HepG2 (cell line): ENCODE results near the gene ANKRD30A. TPM values are rescaled to one million over a fixed set of nuclear protein-coding genes. Genes with fewer than 3 reads are reported as not detected.

Experiments
- ATAC-seq: fragments of 200-7000 bp; cut with Tn5 transposase; 3 replicates; pipeline ENCODE4 v1.9.1; 2020; ENCODE audit warnings: mild to moderate bottlenecking, moderate library complexity
- BruUV-seq: library from RNA; stranded (reverse); fragments of 400-500 nt; replicated peaks from 2 replicates; lab custom pipeline; 2021; lab: Mats Ljungman, UMichigan
- CTCF ChIA-PET: fragments of 300-600 bp; formaldehyde crosslinking; extraction: SDS; loops from one replicate; lab custom pipeline; 2021; ENCODE audit warnings: low total read pairs, inconsistent platforms, low intra/inter-chr PET ratio; lab: Yijun Ruan, JAX
- POLR2A ChIA-PET: fragments of 350-600 bp; sonication (Branson Sonifier 250); formaldehyde crosslinking; loops from one replicate; lab custom pipeline; 2020; ENCODE audit warnings: antibody characterized with exemption, inconsistent platforms; lab: Yijun Ruan, JAX
- DNase-seq: peaks from one replicate; pipeline ENCODE4 v3.0.0-alpha.2; 2015; ENCODE audit warnings: low spot score
- FAIRE-seq: peaks from 3 replicates; lab custom pipeline; 2011; peaks lifted over from hg19 to GRCh38; lab: Jason Lieb, UNC
- H2AFZ ChIP-seq: one replicate; pipeline ENCODE4 v1.6.1; 2011; ENCODE audit warnings: low read length, inconsistent platforms
- H3K27ac ChIP-seq: fragments of 300-600 bp; 3 replicates; pipeline ENCODE4 v1.8.0; 2011; ENCODE audit warnings: mixed run types, mild to moderate bottlenecking, mixed read lengths, low read length, inconsistent platforms; ENCODE audit not compliant: insufficient read depth; ENCODE audit errors: extremely low read length
- H3K27me3 ChIP-seq, 2 experiments: fragments of 200-600 bp in 1 of 2; 2 replicates in 1 of 2; 3 replicates in 1 of 2; pipeline versions ENCODE4 v1.6.0 to v1.8.0; 2011; ENCODE audit warnings: low read length in 2 of 2, mild to moderate bottlenecking in 2 of 2, moderate library complexity in 2 of 2, inconsistent platforms in 1 of 2; ENCODE audit not compliant: insufficient read depth in 2 of 2, control insufficient read depth in 1 of 2
- H3K36me3 ChIP-seq, 2 experiments: fragments of 200-600 bp in 1 of 2; replicated peaks in 1 of 2; 2 replicates in 1 of 2; 3 replicates in 1 of 2; pipeline versions ENCODE4 v1.5.1 to v1.8.0; 2011; ENCODE audit warnings: low read length in 2 of 2, inconsistent platforms in 1 of 2; ENCODE audit not compliant: insufficient read depth in 2 of 2, control insufficient read depth in 1 of 2
- H3K4me1 ChIP-seq: 2 replicates; pipeline ENCODE4 v1.5.1; 2012; ENCODE audit warnings: low read length, inconsistent platforms; ENCODE audit not compliant: insufficient read depth
- H3K4me2 ChIP-seq: 2 replicates; pipeline ENCODE4 v1.6.0; 2011; ENCODE audit warnings: low read depth, low read length, inconsistent platforms
- H3K4me3 ChIP-seq, 3 experiments: fragments of 200-600 bp in 1 of 3; sonication (generic), shearing (Covaris generic) in 1 of 3; replicated peaks in 1 of 3; 2 replicates each; pipeline ENCODE4 v1.5.1; 2011 to 2016; ENCODE audit warnings: low read length in 3 of 3, inconsistent platforms in 2 of 3, low read depth in 2 of 3, mild to moderate bottlenecking in 2 of 3, control low read depth in 1 of 3, mixed read lengths in 1 of 3; ENCODE audit not compliant: insufficient read depth in 1 of 3
- H3K79me2 ChIP-seq: one replicate; pipeline ENCODE4 v1.6.1; 2011; ENCODE audit warnings: low read length, inconsistent platforms; ENCODE audit not compliant: insufficient read depth
- H3K9ac ChIP-seq: 2 replicates; pipeline ENCODE4 v1.6.0; 2011; ENCODE audit warnings: mild to moderate bottlenecking, low read depth, low read length, inconsistent platforms; ENCODE audit not compliant: insufficient read depth
- H3K9me3 ChIP-seq: 2 replicates; pipeline ENCODE4 v1.5.1; 2012; ENCODE audit warnings: mild to moderate bottlenecking, low read length
- H4K20me1 ChIP-seq: 2 replicates; pipeline ENCODE4 v1.6.0; 2011; ENCODE audit warnings: inconsistent platforms, mild to moderate bottlenecking, low read length, moderate library complexity; ENCODE audit not compliant: insufficient read depth
- ARNT2 ChIP-seq: sonication (generic); formaldehyde crosslinking; IDR thresholded peaks from 2 replicates; pipeline ENCODE4 v1.8.0; 2022; ENCODE audit warnings: mild to moderate bottlenecking, low read depth, missing genetic modification reagents, moderate library complexity
- ERF ChIP-seq: IDR thresholded peaks from 2 replicates; pipeline ENCODE4 v1.6.1; 2018; ENCODE audit warnings: missing biosample characterization, missing genetic modification reagents
- GTF3A ChIP-seq: sonication (generic); formaldehyde crosslinking; conservative IDR thresholded peaks from 2 replicates; pipeline ENCODE4 v1.4.0; 2020; ENCODE audit warnings: mild to moderate bottlenecking, missing genetic modification reagents
- HBP1 ChIP-seq: IDR thresholded peaks from 2 replicates; pipeline ENCODE4 v1.6.1; 2016; ENCODE audit warnings: low read depth, control low read depth
- HOXA5 ChIP-seq: sonication (generic); formaldehyde crosslinking; IDR thresholded peaks from 2 replicates; pipeline ENCODE4 v1.4.0; 2020; ENCODE audit warnings: missing genetic modification reagents
- MBNL3 ChIP-seq: fragments of 250-450 bp; sonication (Bioruptor Pico); conservative IDR thresholded peaks from 2 replicates; pipeline ENCODE4 v1.8.0; 2022; ENCODE audit warnings: mild to moderate bottlenecking, inconsistent platforms
- NFKBIZ ChIP-seq: IDR thresholded peaks from 2 replicates; pipeline ENCODE4 v1.6.1; 2018; ENCODE audit warnings: missing genetic modification reagents, missing compliant biosample characterization
- NR0B2 ChIP-seq: sonication (generic); formaldehyde crosslinking; IDR thresholded peaks from 2 replicates; pipeline ENCODE4 v1.4.0; 2020; ENCODE audit warnings: mild to moderate bottlenecking, missing genetic modification reagents
- RAD51 ChIP-seq: fragments of 450-650 bp; IDR thresholded peaks from 2 replicates; pipeline ENCODE4 v1.6.1; 2016; ENCODE audit warnings: borderline replicate concordance
- SMARCC2 ChIP-seq: fragments of 450-650 bp; IDR thresholded peaks from 2 replicates; pipeline ENCODE4 v1.6.1; 2017; ENCODE audit warnings: antibody characterized with exemption, mild to moderate bottlenecking
- THAP7 ChIP-seq: sonication (generic); formaldehyde crosslinking; IDR thresholded peaks from 2 replicates; pipeline ENCODE4 v1.8.1; 2023; ENCODE audit warnings: mild to moderate bottlenecking, missing genetic modification reagents
- XRCC5 ChIP-seq: fragments of 200-400 bp; formaldehyde crosslinking; optimal IDR thresholded peaks from 2 replicates; pipeline ENCODE3; 2017; ENCODE audit warnings: mild to moderate bottlenecking, low read length
- ZBTB20 ChIP-seq: sonication (generic); formaldehyde crosslinking; IDR thresholded peaks from 2 replicates; pipeline ENCODE4 v1.8.1; 2023; ENCODE audit warnings: missing genetic modification reagents, low read depth, mild to moderate bottlenecking, borderline replicate concordance
- ZBTB8A ChIP-seq: sonication (generic); formaldehyde crosslinking; IDR thresholded peaks from 2 replicates; pipeline ENCODE4 v1.4.0; 2020; ENCODE audit warnings: mild to moderate bottlenecking, low read depth, missing genetic modification reagents, borderline replicate concordance
- ZMYM3 ChIP-seq: sonication (generic); formaldehyde crosslinking; IDR thresholded peaks from 2 replicates; pipeline ENCODE4 v1.5.1; 2020; ENCODE audit warnings: mild to moderate bottlenecking, missing genetic modification reagents
- ZNF382 ChIP-seq: sonication (generic); formaldehyde crosslinking; IDR thresholded peaks from 2 replicates; pipeline ENCODE4 v1.5.0; 2020; ENCODE audit warnings: missing genetic modification reagents, mild to moderate bottlenecking, borderline replicate concordance
- WGBS: methylation state at CpG from one replicate; pipeline ENCODE4 v1.1.6; 2017; ENCODE audit warnings: low lambda C conversion rate; 5-methylcytosine and 5-hydroxymethylcytosine counted together
- in situ Hi-C: cut with HindIII; loops from 2 replicates; pipeline ENCODE4 v1.10.0; 2017; ENCODE audit warnings: low pct_unique_long_range_greater_than_20kb; ENCODE audit not compliant: extremely low pct_ligation_motif_present
- intact Hi-C: fragments of 100-400 bp; cut with micrococcal nuclease; formaldehyde crosslinking; loops from one replicate; pipeline ENCODE4 v1.10.0; 2022; ENCODE audit not compliant: unreplicated experiment
- polyA plus RNA-seq, 8 experiments: library from polyadenylated mRNA; depleted of rRNA in 3 of 8; stranded (reverse) in 7 of 8; unstranded in 1 of 8; fragments of >200 nt; fragmentation: Illumina TruSeq in 4 of 8; extraction: Trizol in 4 of 8; gene quantifications; 2 replicates each; pipeline versions ENCODE4 v1.2.1 to v1.2.3, GENCODE V29; 2011 to 2016; ENCODE audit warnings: low read depth in 4 of 8, missing spikeins in 1 of 8, mixed read lengths in 1 of 8; ENCODE audit not compliant: insufficient read depth in 1 of 8
- total RNA-seq, 5 experiments: library from RNA; depleted of rRNA; stranded (reverse); fragments of >200 nt; fragmentation: Illumina TruSeq; extraction: Trizol; gene quantifications; 2 replicates each; pipeline ENCODE4 v1.2.3, GENCODE V29; 2016; ENCODE audit warnings: low read depth in 1 of 5
- TF ChIP-seq, protein P1 (sequence below): sonication (generic); formaldehyde crosslinking; IDR thresholded peaks from 2 replicates; pipeline ENCODE4 v1.8.0; 2022; ENCODE audit warnings: mild to moderate bottlenecking, missing genetic modification reagents
- TF ChIP-seq, protein P2 (sequence below): sonication (generic); formaldehyde crosslinking; IDR thresholded peaks from 2 replicates; pipeline ENCODE4 v1.4.0; 2020; ENCODE audit warnings: missing genetic modification reagents; ENCODE audit errors: not compliant biosample characterization

ANKRD30A gene
- total and polyA plus RNA-seq, 2 of the 13 experiments (the other 11 are each of a cell fraction or from before 2014, with no cell fraction given): not detected

- ChIA-PET POLR2A (no interaction called here), CTCF (no interaction called here)
- no peaks in the 10 kb centered on the region for H3K4me1 ChIP-seq
- no peak overlapping the region for H3K9ac ChIP-seq
- FAIRE-seq: no peak
- no peaks in the 10 kb centered on the region for H4K20me1 ChIP-seq
- TF ChIP-seq, protein P1, sequence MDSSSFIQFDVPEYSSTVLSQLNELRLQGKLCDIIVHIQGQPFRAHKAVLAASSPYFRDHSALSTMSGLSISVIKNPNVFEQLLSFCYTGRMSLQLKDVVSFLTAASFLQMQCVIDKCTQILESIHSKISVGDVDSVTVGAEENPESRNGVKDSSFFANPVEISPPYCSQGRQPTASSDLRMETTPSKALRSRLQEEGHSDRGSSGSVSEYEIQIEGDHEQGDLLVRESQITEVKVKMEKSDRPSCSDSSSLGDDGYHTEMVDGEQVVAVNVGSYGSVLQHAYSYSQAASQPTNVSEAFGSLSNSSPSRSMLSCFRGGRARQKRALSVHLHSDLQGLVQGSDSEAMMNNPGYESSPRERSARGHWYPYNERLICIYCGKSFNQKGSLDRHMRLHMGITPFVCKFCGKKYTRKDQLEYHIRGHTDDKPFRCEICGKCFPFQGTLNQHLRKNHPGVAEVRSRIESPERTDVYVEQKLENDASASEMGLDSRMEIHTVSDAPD (CRISPR knock-in tag): no peak
- TF ChIP-seq NR0B2 (CRISPR knock-in tag) (no peak), MBNL3 (CRISPR knock-in tag) (no peak), GTF3A (CRISPR knock-in tag) (no peak), NFKBIZ (no peak), ZNF382 (CRISPR knock-in tag) (no peak), ZBTB20 (no peak), SMARCC2 (no peak), XRCC5 (no peak), RAD51 (no peak), HOXA5 (CRISPR knock-in tag) (no peak), ERF (no peak), ZMYM3 (CRISPR knock-in tag) (no peak), ZBTB8A (CRISPR knock-in tag) (no peak), THAP7 (CRISPR knock-in tag) (no peak), ARNT2 (CRISPR knock-in tag) (no peak), HBP1 (CRISPR knock-in tag) (no peak)
- TF ChIP-seq, protein P2, sequence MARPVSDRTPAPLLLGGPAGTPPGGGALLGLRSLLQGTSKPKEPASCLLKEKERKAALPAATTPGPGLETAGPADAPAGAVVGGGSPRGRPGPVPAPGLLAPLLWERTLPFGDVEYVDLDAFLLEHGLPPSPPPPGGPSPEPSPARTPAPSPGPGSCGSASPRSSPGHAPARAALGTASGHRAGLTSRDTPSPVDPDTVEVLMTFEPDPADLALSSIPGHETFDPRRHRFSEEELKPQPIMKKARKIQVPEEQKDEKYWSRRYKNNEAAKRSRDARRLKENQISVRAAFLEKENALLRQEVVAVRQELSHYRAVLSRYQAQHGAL (CRISPR knock-in tag): no peak
- no peak overlapping the region for H3K27ac ChIP-seq
- no peaks in the 10 kb centered on the region for H3K79me2 ChIP-seq
- no peak for ATAC-seq
- no peaks in the 10 kb centered on the region for H3K36me3 ChIP-seq
- no peak overlapping the region for H3K4me3 ChIP-seq
- no peak for DNase-seq
- no peak overlapping the region for H3K4me2 ChIP-seq
- no peaks in the 10 kb centered on the region; the same call in 1 of the 2 replicates for H3K9me3 ChIP-seq
- intact Hi-C loops (no loop called here), in situ Hi-C loops (no loop called here)
- no TSS peak for BruUV-seq
- 0% methylated on average over 3 of the region's 3 CpGs for WGBS
- H3K27me3 ChIP-seq: no peaks in the 10 kb centered on the region; a peak in 1 of 5 replicates
- H2AFZ ChIP-seq: no peak overlapping the region
Measured at GRCh38 chr10:37401225-37401624, 275.8 kb downstream of the ANKRD30A start.
